HL-60/S4 (cell line): Measurements from ENCODE around the gene SECTM1.

Source experiments
- in situ Hi-C: fragments of 300-500 bp; cut with MboI; formaldehyde crosslinking; loops from 2 replicates; pipeline ENCODE4 v1.14.3; 2022; ENCODE audit warnings: low sequenced_read_pairs

The SECTM1 gene

GRCh38 chr17:82302991-82303943 lies 30.3 kb downstream of the SECTM1 start:
- in situ Hi-C loops: no loop called here

- in situ Hi-C loops: no loop called here
Measured at GRCh38 chr17:82302568-82302963, 31.0 kb downstream of the SECTM1 start.

GRCh38 chr17:82301916-82302567 lies 31.5 kb downstream of the SECTM1 start:
- in situ Hi-C loops: no loop called here

- in situ Hi-C loops: no loop called here
Measured at GRCh38 chr17:82301300-82301915, 32.2 kb downstream of the SECTM1 start.

GRCh38 chr17:82300707-82301270 lies 32.8 kb downstream of the SECTM1 start:
- in situ Hi-C loops: no loop called here

- in situ Hi-C loops: no loop called here
Measured at GRCh38 chr17:82300228-82300627, 33.3 kb downstream of the SECTM1 start.

DNA sequence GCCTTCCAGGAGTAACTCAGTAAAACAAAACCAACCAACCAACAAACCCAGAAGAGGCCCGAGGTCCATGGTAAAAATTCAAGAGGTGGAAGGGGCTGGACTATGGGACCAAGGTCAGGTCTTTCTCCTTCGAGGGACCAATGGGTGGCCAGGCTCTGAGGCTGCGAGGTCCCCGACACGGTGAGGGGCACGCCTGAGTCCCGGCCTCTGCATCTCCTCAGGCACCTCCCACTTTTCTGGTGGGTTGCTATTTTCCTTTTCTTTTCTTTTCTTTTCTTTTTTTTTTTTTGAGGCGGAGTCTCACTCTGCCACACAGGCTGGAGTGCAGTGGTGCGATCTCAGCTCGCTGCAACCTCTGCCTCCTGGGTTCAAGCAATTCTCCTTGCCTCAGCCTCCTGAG lies 34.1 kb downstream of the SECTM1 start:
- in situ Hi-C loops: no loop called here

DNA sequence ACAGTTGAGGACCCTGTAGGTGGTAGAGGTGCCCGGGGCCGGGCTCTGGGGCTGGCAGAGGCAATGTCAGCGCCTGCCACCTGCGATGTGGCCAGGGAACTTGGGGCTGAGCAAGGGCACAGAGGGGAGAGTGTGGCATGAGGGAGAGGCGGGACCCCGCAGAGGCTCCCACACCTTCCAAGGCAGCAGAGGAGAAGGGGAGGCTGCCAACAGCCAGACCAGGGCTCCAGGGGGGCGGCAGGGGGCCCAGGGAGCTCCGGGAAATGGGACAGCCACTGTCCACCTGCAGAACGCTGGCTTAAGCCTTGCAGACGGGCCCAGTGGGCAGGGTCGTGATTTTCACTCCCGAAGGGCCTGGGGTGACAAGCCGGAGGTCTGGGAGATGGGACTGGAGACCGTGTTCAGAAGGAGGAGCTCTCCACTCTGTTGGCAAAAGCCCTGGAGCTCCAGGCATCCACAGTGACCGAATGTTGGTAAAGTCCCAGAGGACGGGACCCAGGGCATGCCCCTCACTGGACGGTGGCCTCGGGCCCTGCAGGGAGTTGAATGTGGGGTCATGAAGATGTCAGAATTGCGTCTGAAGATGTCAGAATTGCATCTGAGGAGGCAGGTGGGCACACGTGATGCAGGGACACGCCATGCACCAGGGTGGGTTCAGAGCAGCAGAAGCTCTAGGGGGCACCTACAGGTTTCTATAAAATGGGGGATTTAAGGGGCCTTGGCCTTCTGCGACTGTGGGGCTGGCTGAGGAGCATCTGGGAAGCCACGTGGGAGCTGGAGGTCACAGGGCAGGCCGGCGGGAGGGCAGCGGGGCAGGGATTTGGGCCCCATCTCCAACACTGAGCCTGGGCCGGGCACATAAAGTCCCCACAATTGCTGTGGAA lies 34.8 kb downstream of the SECTM1 start:
- in situ Hi-C loops: no loop called here

- in situ Hi-C loops: no loop called here
Measured at GRCh38 chr17:82297714-82298537, 35.6 kb downstream of the SECTM1 start.

DNA sequence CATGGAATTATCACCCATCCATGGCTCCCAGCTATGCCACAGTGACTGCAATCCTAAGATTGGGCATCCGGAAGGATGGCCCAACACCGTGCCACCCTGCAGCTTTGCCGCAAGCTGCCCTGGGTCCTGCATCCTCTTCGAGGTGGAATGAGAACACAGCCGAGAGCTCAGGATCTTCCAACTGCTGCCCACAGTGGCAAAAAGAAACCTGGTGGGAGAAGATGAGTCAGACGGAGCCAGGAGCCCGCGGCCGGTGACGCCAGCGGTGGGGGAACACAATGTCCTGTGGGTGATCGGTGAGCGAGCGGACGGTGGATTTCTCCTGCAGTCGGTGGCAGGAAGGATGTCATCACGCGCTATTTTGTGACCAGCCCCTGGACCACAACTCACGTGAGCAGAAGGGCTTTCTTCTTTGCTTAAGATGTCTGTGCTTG lies 36.3 kb downstream of the SECTM1 start:
- in situ Hi-C loops: no loop called here

- in situ Hi-C loops: no loop called here
Measured at GRCh38 chr17:82296511-82297279, 36.9 kb downstream of the SECTM1 start.

- in situ Hi-C loops: no loop called here
Measured at GRCh38 chr17:82295472-82295814, 38.1 kb downstream of the SECTM1 start.

DNA sequence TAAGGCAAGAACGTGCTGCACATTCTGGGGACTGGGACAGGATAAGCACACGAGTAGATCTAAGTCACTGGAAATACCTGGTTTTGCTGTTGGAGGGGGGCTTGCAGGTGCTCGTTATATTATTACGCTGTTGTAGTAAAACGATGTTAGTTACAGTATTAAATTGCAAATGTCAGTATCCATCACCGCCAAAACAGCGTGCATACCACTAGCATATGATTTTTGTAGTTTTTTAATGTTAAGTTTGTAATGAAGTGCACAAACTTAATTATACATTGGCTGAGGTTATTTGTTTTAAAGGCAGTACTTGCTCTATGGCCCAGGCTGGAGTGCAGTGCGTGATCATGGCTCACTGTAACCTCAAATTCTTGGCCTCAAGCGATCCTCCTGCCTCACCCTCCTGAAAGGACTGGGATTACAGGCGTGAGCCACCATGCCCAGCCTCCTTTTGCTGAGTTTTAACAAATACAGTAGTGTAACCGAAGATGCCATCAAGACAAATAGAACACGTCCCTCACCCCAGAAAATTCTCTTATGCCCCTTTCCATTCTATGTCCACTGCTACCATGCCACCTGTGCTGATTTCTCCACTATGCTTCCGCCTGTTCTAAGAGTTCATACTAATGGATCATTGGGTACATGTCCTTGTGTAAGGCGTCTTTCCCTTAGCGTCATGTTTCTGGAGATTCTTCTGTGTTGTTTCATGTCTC lies 39.3 kb downstream of the SECTM1 start:
- in situ Hi-C loops: no loop called here

DNA sequence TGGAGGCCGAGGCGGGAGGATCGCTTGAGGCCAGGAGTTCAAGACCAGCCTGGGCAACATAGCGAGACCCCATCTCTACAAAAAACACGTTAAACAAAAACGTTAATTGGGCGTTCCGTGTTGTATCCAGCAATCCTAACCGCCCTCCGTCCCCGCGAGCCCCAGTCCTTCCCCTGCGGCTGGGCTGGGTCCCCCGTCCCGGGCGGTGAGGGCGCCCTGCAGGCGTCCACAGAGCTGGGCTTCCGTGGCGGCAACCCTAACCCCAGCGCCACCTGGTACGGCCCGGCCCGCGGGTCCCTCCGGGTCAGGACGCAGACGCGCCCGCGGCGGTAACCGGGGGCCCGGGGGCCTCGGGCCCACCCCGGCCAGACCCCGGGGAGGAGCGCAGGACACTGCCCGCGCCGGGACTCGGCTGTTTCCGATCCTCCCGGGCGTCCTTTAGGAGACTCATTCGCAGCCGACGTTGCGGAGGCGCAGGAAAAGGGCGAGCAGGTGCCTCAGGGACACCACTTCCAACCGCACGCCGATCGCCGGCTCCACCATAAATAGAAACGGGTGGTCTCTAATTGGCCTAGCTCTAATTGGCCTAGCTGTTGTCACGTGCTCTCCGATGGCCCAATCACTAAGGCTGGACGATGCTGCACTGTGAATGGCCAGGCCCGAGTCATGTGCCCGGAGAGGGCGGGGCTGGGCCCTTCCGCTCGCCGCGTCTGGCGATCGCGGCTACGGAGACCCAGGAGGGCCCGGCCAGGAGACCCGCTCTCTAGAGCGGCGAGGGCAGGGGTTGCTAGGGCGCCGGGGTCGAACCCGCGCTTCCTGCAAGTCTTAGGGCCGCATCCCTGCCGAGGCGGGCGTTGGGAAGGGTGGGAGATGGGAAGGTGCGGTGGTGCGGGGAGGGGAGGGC lies 41.1 kb downstream of the SECTM1 start:
- in situ Hi-C loops: no loop called here

- in situ Hi-C loops: no loop called here
Measured at GRCh38 chr17:82291582-82292250, 41.9 kb downstream of the SECTM1 start.

DNA sequence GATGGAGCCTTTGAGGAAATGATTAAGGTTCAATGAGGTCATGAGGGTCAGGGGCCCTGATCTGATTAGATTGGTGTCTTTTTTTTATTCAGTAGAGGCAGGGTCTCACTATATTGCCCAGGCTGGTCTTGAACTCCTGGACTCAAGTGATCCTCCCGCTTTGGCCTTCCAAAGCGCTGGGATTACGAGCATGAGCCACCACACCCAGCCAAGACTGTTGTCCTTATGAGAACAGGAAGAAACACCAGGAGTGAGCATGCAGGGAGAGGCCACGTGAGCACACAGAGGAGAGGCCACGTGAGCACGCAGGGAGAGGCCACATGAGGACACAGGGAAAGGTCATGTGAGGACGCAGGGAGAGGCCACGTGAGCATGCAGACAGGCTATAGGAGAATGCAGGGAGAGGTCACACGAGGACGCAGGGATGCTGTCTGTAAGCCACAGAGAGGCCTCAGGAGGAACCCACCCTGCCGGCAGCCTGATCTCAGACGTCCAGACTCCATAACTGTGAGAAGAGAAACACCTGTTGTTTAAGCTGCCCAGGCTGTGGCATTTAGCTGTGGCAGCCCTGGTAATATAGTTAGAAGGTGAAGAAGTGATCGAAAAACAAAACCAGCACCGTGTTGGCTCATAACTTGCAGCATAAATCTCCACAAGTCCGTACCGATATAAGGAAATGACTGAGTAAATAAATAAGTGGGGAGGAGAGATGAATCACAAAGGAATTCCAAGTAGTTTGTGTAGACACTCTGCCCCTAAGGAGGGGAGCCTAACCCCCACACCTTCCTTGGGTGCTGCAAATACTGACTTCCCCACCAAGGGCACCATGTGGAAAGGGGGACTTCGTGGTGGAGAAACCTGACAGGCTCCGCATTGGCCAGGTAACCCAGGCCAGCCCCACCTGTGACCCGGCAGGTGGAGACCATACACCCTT lies 45.4 kb downstream of the SECTM1 start:
- in situ Hi-C loops: no loop called here
